OCI-LY3 (cell line): ENCODE data around the gene VIL1.

Experiments
- H2AFZ ChIP-seq: fragments of 200-600, 300-600 bp; shearing (Covaris generic); 2 replicates; pipeline ENCODE4 v1.6.0; 2014; ENCODE audit warnings: antibody characterized with exemption, low read depth, low read length
- H3K27ac ChIP-seq: fragments of 200-600, 300-600 bp; sonication (generic); 2 replicates; pipeline ENCODE4 v1.5.1; 2014; ENCODE audit warnings: mild to moderate bottlenecking, low read length, moderate library complexity, mixed read lengths
- H3K27me3 ChIP-seq: fragments of 200-600, 300-600 bp; sonication (generic); 2 replicates; pipeline ENCODE4 v1.6.1; 2014; ENCODE audit warnings: low read depth, low read length, mixed read lengths
- H3K36me3 ChIP-seq: fragments of 200-600, 300-600 bp; sonication (generic); replicated peaks from 2 replicates; pipeline ENCODE3; 2014; ENCODE audit warnings: low read depth, low read length, mixed read lengths
- H3K4me1 ChIP-seq: fragments of 300-600, 200-600 bp; sonication (generic); 2 replicates; pipeline ENCODE4 v1.6.1; 2014; ENCODE audit warnings: low read length, mixed read lengths
- H3K4me2 ChIP-seq: fragments of 200-600, 300-600 bp; sonication (generic); 2 replicates; pipeline ENCODE4 v1.6.1; 2014; ENCODE audit warnings: low read length, mixed read lengths
- H3K4me3 ChIP-seq: fragments of 300-600, 200-600 bp; sonication (generic); 2 replicates; pipeline ENCODE4 v1.5.1; 2014; ENCODE audit warnings: antibody characterized with exemption, mild to moderate bottlenecking, low read length, moderate library complexity
- H3K79me2 ChIP-seq: fragments of 300-600, 200-600 bp; shearing (Covaris generic); 2 replicates; pipeline ENCODE4 v1.6.1; 2014; ENCODE audit warnings: mild to moderate bottlenecking, low read length, mixed read lengths
- H3K9ac ChIP-seq: fragments of 300-600, 200-600 bp; shearing (Covaris generic); 2 replicates; pipeline ENCODE4 v1.6.0; 2014; ENCODE audit warnings: mild to moderate bottlenecking, low read length, moderate library complexity
- H3K9me3 ChIP-seq: fragments of 200-600, 300-600 bp; shearing (Covaris generic); 2 replicates; pipeline ENCODE4 v1.6.1; 2014; ENCODE audit warnings: low read length, mixed read lengths; ENCODE audit not compliant: insufficient read depth
- H4K20me1 ChIP-seq: fragments of 200-600, 300-600 bp; sonication (generic); 2 replicates; pipeline ENCODE4 v1.6.1; 2016; ENCODE audit warnings: low read length, mixed read lengths; ENCODE audit not compliant: insufficient read depth
- CTCF ChIP-seq: fragments of 200-600, 300-600 bp; sonication (generic); IDR thresholded peaks from 2 replicates; pipeline ENCODE4 v1.5.1; 2014; ENCODE audit warnings: antibody characterized with exemption, low read length, low read depth
- EZH2phosphoT487 ChIP-seq: fragments of 200-600 bp; shearing (Covaris generic); IDR thresholded peaks from 2 replicates; pipeline ENCODE4 v1.6.1; 2018; ENCODE audit warnings: antibody characterized with exemption, mixed run types, low read depth

Gene VIL1

GRCh38 chr2:218418717-218419458 lies at the start of gene VIL1:
TSS of gene VIL1 (plus strand) at chr2:218419123. CDS start at chr2:218423779, 4,656 bp downstream.
- H3K36me3 ChIP-seq, result no peaks in the 10 kb centered on the region

GRCh38 chr2:218369330-218369729 lies 49.6 kb upstream of the VIL1 start:
- TF ChIP-seq CTCF (no peak), EZH2phosphoT487 (no peak)
- no peaks in the 10 kb centered on the region for H4K20me1 ChIP-seq
- peaks cover 7% of the 10 kb centered on the region for H3K36me3 ChIP-seq
- no peaks in the 10 kb centered on the region for H3K27me3 ChIP-seq
- H3K9me3 ChIP-seq, result peaks cover 5% of the 10 kb centered on the region; the same call in 1 of the 2 replicates
- H3K4me1 ChIP-seq, result peaks cover 34% of the 10 kb centered on the region
- H3K4me2 ChIP-seq, result peak overlapping the region; percentile 78
- no peak overlapping the region for H3K27ac ChIP-seq
- H3K4me3 ChIP-seq, result peak overlapping the region; percentile 86; the same call in 1 of the 2 replicates
- H3K9ac ChIP-seq, result peak overlapping the region; percentile 66; the same call in 1 of the 2 replicates
- no peak overlapping the region for H2AFZ ChIP-seq
- H3K79me2 ChIP-seq, result no peaks in the 10 kb centered on the region

More at GRCh38 chr2:218418717-218419458, at the start of gene VIL1:
- Histone ChIP-seq H3K27ac (no peak within 1 kb of the TSS), H3K9ac (no peak within 1 kb of the TSS), H4K20me1 (no peaks in the 10 kb centered on the region), H3K9me3 (no peaks in the 10 kb centered on the region), H3K4me1 (no peaks in the 10 kb centered on the region), H3K27me3 (no peaks in the 10 kb centered on the region), H3K4me2 (no peak within 1 kb of the TSS), H3K79me2 (no peaks in the 10 kb centered on the region), H2AFZ (no peak within 1 kb of the TSS), H3K4me3 (no peak within 1 kb of the TSS)
- TF ChIP-seq EZH2phosphoT487 (no peak), CTCF (no peak)

- Histone ChIP-seq H3K4me1 (peaks cover 34% of the 10 kb centered on the region), H3K79me2 (no peaks in the 10 kb centered on the region), H3K9ac (no peak overlapping the region), H2AFZ (no peak overlapping the region; the same call in 1 of the 2 replicates), H3K9me3 (peaks cover 5% of the 10 kb centered on the region; the same call in 1 of the 2 replicates), H3K36me3 (peaks cover 7% of the 10 kb centered on the region), H3K27ac (no peak overlapping the region), H4K20me1 (no peaks in the 10 kb centered on the region), H3K4me3 (no peak overlapping the region), H3K4me2 (peak overlapping the region; percentile 41), H3K27me3 (no peaks in the 10 kb centered on the region)
- TF ChIP-seq CTCF (no peak), EZH2phosphoT487 (no peak)
Measured at GRCh38 chr2:218370410-218371063, 48.4 kb upstream of the VIL1 start.

GRCh38 chr2:218371983-218372350 lies 47.0 kb upstream of the VIL1 start:
- Histone ChIP-seq H4K20me1 (no peaks in the 10 kb centered on the region), H3K27ac (no peak overlapping the region), H3K79me2 (no peaks in the 10 kb centered on the region), H3K27me3 (no peaks in the 10 kb centered on the region), H2AFZ (no peak overlapping the region), H3K4me1 (peaks cover 33% of the 10 kb centered on the region), H3K9ac (no peak overlapping the region), H3K36me3 (peaks cover 2% of the 10 kb centered on the region), H3K9me3 (peaks cover under 1% of the 10 kb centered on the region; the same call in 1 of the 2 replicates), H3K4me2 (no peak overlapping the region), H3K4me3 (no peak overlapping the region)
- TF ChIP-seq EZH2phosphoT487 (no peak), CTCF (no peak)
